SK-N-MC (cell line): ENCODE data around the gene OR51B2.
"Not testable (repeated sequence)": the region's sequence is repeated elsewhere in the genome, so short reads cannot be mapped to it uniquely, and the experiment has no call there.

ENCODE experiments used
- DNase-seq: peaks from one replicate; pipeline ENCODE4 v3.0.0-alpha.2; 2011; ENCODE audit warnings: low read depth, low spot score
- H3K27ac ChIP-seq: fragments of 200-600 bp; sonication (generic); 2 replicates; pipeline ENCODE4 v1.5.1; 2016; ENCODE audit warnings: mixed run types
- H3K36me3 ChIP-seq: fragments of 200-600 bp; sonication (generic); 2 replicates; pipeline ENCODE4 v1.6.1; 2017; ENCODE audit warnings: antibody characterized with exemption, low read length, mixed read lengths; ENCODE audit not compliant: insufficient read depth
- H3K4me3 ChIP-seq: fragments of 200-600 bp; sonication (generic); 2 replicates; pipeline ENCODE4 v1.5.1; 2016
- H3K9ac ChIP-seq: fragments of 200-600 bp; sonication (generic); 2 replicates; pipeline ENCODE4 v1.8.0; 2017; ENCODE audit warnings: mixed run types, mixed read lengths; ENCODE audit not compliant: insufficient read length
- H3K9me3 ChIP-seq: fragments of 200-600 bp; sonication (generic); 2 replicates; pipeline ENCODE4 v1.6.1; 2017; ENCODE audit warnings: low read depth, mild to moderate bottlenecking, antibody characterized with exemption, low read length, moderate library complexity, mixed read lengths
- EZH2 ChIP-seq: fragments of 200-600 bp; sonication (generic); IDR thresholded peaks from one replicate; pipeline ENCODE4 v1.6.1; 2017; ENCODE audit warnings: antibody characterized with exemption
- FOXP2 ChIP-seq: optimal IDR thresholded peaks from 2 replicates; pipeline ENCODE3; 2011; ENCODE audit warnings: mild to moderate bottlenecking, moderate library complexity; ENCODE audit not compliant: insufficient read depth; ENCODE audit errors: extremely low read length, control extremely low read depth
- POLR2AphosphoS5 ChIP-seq: IDR thresholded peaks from 2 replicates; pipeline ENCODE4 v1.6.1; 2012; ENCODE audit warnings: mild to moderate bottlenecking, low read depth, low read length, borderline replicate concordance

Gene OR51B2

DNA sequence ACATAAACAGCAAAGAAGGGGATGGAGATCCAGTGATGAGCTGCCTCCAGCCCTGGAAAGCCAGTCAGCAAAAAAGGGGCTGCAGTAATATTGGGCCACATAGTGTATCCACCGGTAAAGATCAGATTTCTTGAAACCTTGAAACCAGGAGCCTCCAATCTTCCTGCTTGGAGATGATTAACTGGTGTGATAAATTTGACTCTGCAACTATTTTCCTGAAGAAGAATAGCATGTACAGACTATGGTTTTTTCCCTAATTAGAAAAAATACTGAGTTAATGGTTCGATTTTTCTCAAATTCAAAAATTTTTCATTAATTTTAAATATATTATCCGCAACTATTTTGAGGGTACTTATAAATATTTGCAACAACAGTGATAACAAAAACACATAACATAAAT, at the start of gene OR51B2:
Gene OR51B2 (minus strand): TSS at position 101 of the 400 bp plus-strand sequence. CDS start 0 bp downstream, at position 101.
- H3K36me3 ChIP-seq: no peaks in the 10 kb centered on the region
- H3K9ac ChIP-seq: no peak within 1 kb of the TSS
- TF ChIP-seq FOXP2: no peak
- no peak for TF ChIP-seq POLR2AphosphoS5
- TF ChIP-seq EZH2: no peak
- no peak within 1 kb of the TSS for H3K4me3 ChIP-seq
- no peak within 1 kb of the TSS for H3K27ac ChIP-seq
- DNase-seq: no peak
- H3K9me3 ChIP-seq: no peaks in the 10 kb centered on the region

- DNase-seq: no peak
- TF ChIP-seq EZH2 (no peak), FOXP2 (no peak), POLR2AphosphoS5 (no peak)
- Histone ChIP-seq H3K9ac (no peak overlapping the region), H3K4me3 (no peak overlapping the region), H3K9me3 (no peaks in the 10 kb centered on the region), H3K27ac (no peak overlapping the region), H3K36me3 (no peaks in the 10 kb centered on the region)
Measured at GRCh38 chr11:5369789-5370188, 45.7 kb upstream of the OR51B2 start.

DNA sequence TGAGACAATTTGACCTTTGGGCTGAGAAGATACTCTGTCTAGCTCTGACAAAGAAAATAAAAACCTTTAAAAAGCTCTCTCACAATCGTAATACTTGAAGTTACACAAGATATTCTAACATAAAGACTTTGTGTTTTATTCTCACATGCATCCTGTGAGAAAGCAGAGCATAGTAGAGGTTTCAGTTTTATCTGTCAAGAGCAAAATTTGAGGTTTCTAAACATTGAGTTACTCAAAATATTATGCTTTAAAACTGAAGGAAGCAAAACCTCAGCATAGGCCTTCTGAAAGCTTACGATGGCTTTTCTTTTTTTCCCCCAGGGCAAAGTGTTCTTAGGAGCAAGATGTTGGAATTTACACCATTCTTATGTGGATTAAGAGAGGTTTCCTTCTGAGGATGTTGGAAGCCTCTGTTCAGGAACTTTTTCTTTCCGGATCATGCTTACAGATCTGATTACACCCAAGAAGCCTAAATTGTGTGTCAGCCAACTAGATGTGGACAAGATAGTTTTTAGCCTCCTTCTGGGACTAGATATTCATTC, 44.5 kb upstream of the OR51B2 start:
- no peak for TF ChIP-seq FOXP2
- no peak for TF ChIP-seq POLR2AphosphoS5
- TF ChIP-seq EZH2: no peak
- DNase-seq: no peak
- no peak overlapping the region for H3K27ac ChIP-seq
- no peaks in the 10 kb centered on the region for H3K9me3 ChIP-seq
- H3K4me3 ChIP-seq: no peak overlapping the region
- H3K36me3 ChIP-seq: no peaks in the 10 kb centered on the region
- no peak overlapping the region for H3K9ac ChIP-seq

- TF ChIP-seq FOXP2: no peak
- TF ChIP-seq EZH2: no peak
- no peak for TF ChIP-seq POLR2AphosphoS5
- DNase-seq: no peak
- H3K9me3 ChIP-seq: no peaks in the 10 kb centered on the region
- H3K4me3 ChIP-seq: no peak overlapping the region
- H3K36me3 ChIP-seq: no peaks in the 10 kb centered on the region
- no peak overlapping the region for H3K27ac ChIP-seq
- H3K9ac ChIP-seq: no peak overlapping the region
Measured at GRCh38 chr11:5367448-5368074, 43.5 kb upstream of the OR51B2 start.

DNA sequence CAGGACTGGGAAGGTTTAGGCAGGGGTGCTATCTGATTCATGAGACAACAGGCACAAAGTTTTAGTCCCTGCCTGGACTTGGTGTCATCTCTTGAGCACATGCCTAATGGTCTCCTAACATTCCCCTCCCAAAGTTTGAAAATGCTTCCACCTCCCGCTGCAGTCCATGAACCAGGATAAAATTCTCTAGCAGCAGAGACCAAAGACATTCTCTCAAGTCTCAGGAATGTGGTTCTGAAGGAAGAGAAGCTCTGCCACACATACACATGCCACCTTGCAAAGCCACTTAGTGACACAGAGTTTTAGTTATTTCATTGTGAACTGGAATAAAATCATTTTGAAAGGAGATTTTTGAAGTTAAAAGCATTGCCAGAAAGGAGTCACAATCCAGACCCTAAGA, 42.8 kb upstream of the OR51B2 start:
- DNase-seq: no peak
- no peak overlapping the region for H3K27ac ChIP-seq
- H3K4me3 ChIP-seq: no peak overlapping the region
- TF ChIP-seq POLR2AphosphoS5 (no peak), EZH2 (no peak), FOXP2 (no peak)
- no peak overlapping the region for H3K9ac ChIP-seq
- H3K9me3 ChIP-seq: no peaks in the 10 kb centered on the region
- no peaks in the 10 kb centered on the region for H3K36me3 ChIP-seq

GRCh38 chr11:5366365-5366764, 42.3 kb upstream of the OR51B2 start:
- H3K36me3 ChIP-seq, H3K27ac ChIP-seq, H3K4me3 ChIP-seq, H3K9me3 ChIP-seq, DNase-seq, H3K9ac ChIP-seq: not testable (repeated sequence)

- H3K27ac ChIP-seq: no peak overlapping the region
- H3K9ac ChIP-seq: no peak overlapping the region
- H3K9me3 ChIP-seq: no peaks in the 10 kb centered on the region
- no peak for TF ChIP-seq POLR2AphosphoS5
- no peak for TF ChIP-seq EZH2
- TF ChIP-seq FOXP2: no peak
- no peaks in the 10 kb centered on the region for H3K36me3 ChIP-seq
- no peak overlapping the region for H3K4me3 ChIP-seq
- DNase-seq: no peak
Measured at GRCh38 chr11:5364214-5364613, 40.1 kb upstream of the OR51B2 start.

- Histone ChIP-seq H3K9me3 (no peaks in the 10 kb centered on the region), H3K9ac (no peak overlapping the region), H3K4me3 (no peak overlapping the region), H3K27ac (no peak overlapping the region), H3K36me3 (no peaks in the 10 kb centered on the region)
- no peak for TF ChIP-seq FOXP2
- no peak for TF ChIP-seq POLR2AphosphoS5
- no peak for DNase-seq
Measured at GRCh38 chr11:5363679-5364078, 39.6 kb upstream of the OR51B2 start.

DNA sequence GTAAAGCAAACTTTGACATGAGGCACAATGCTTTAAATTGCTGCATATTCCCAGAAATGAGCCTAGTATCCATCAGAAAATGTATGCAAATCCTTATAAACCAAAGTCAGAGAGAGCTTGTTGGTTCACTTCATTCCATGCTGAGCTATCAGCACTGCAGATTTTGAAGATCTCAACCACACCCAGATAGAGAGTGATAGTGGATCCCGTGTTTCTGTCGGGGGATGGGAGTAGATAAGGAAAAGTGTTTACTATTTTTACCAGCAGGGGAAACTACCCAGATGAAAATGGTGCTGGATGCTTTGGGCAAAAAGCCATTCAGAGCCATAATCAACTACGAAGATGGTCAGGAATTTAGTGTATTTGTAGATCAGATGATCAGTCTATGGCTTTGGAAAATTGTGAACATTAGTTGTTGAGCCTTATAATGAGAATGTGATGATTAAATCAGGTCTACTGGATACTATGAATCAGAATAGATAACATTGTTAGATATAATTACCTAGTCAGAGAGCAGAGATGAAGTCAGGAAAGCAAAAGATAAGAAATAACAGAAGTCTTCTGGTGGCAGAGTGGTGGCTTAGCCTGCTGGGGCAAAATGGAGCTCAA, 38.0 kb upstream of the OR51B2 start:
- H3K36me3 ChIP-seq: no peaks in the 10 kb centered on the region
- no peak for DNase-seq
- no peak overlapping the region for H3K9ac ChIP-seq
- no peaks in the 10 kb centered on the region for H3K9me3 ChIP-seq
- TF ChIP-seq EZH2: no peak
- no peak for TF ChIP-seq FOXP2
- TF ChIP-seq POLR2AphosphoS5: no peak
- H3K27ac ChIP-seq: no peak overlapping the region
- H3K4me3 ChIP-seq: no peak overlapping the region

GRCh38 chr11:5356031-5356430, 31.9 kb upstream of the OR51B2 start:
- H3K9ac ChIP-seq, H3K27ac ChIP-seq, H3K36me3 ChIP-seq, H3K9me3 ChIP-seq, DNase-seq, H3K4me3 ChIP-seq: not testable (repeated sequence)
